Measurements from ENCODE around the gene GRIN2A.

DNA sequence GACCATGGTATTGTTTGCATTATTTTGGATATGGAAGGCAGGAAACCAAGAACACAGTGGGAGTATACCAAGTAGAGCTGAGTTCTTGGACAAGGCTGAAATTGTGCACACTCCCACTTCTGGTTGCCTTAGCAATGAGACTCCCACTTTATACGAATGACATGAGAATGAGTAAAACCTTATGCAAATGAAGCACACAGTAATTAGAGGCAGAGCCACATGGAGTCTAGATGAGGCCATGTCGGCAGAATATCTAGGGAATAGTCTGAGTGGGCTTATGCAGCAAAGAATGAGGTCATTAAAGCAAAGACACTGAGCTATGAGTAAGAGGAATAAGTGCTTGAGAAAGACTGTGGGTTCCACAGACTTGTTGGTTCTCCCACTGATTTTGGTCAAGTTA is 178.7 kb downstream of the GRIN2A start:
- TF ChIP-seq POLR2A (IDR thresholded peaks at IDR 0.05) = no peak
- TF ChIP-seq POLR2AphosphoS5 (IDR thresholded peaks at IDR 0.05) = no peak
- TF ChIP-seq CTCF (IDR thresholded peaks at IDR 0.05) = no peak
